ENCODE results near the gene SLC6A9.

SLC6A9 gene

DNA sequence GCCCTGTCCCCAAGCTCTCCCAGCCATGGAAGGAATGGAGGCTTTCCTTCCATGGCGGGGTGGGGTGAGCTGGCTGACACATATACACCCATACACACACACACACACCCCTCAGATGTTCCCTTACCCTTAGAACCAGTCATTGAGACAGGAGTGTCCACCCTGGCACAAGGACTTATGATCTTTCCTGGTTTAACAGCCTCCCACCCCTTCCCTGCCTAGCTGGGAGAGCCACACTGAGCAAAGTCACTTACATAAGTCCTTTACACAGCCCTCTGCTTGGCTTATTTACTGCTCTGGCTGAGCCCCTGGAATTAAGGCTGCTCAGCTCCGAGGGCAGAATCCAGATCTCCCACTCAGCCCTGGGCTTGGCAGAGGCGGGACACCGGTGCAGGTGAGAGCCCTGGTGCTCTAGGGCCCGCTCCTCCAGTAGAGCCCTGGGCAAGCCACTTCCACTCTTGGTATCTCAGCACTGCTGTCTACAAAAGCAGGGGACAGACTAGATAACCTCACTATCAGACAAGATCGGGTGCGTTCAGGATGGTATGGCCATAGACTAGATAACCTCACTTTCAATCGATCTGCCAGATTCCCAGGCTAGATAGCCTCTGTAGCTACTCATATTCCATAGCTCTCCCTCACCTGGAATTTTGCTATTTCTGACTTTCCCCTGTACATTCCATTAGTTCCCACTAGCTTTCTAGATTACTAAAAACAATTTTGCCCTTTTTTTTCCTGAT, 16.7 kb downstream of the SLC6A9 start:
- TF ChIP-seq, protein P1, sequence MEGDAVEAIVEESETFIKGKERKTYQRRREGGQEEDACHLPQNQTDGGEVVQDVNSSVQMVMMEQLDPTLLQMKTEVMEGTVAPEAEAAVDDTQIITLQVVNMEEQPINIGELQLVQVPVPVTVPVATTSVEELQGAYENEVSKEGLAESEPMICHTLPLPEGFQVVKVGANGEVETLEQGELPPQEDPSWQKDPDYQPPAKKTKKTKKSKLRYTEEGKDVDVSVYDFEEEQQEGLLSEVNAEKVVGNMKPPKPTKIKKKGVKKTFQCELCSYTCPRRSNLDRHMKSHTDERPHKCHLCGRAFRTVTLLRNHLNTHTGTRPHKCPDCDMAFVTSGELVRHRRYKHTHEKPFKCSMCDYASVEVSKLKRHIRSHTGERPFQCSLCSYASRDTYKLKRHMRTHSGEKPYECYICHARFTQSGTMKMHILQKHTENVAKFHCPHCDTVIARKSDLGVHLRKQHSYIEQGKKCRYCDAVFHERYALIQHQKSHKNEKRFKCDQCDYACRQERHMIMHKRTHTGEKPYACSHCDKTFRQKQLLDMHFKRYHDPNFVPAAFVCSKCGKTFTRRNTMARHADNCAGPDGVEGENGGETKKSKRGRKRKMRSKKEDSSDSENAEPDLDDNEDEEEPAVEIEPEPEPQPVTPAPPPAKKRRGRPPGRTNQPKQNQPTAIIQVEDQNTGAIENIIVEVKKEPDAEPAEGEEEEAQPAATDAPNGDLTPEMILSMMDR (IDR thresholded peaks at IDR 0.05; ENCODE audit: low read depth, low read length): no peak
- DNase-seq (ENCODE audit: extremely low read depth, low read depth): no peak

DNA sequence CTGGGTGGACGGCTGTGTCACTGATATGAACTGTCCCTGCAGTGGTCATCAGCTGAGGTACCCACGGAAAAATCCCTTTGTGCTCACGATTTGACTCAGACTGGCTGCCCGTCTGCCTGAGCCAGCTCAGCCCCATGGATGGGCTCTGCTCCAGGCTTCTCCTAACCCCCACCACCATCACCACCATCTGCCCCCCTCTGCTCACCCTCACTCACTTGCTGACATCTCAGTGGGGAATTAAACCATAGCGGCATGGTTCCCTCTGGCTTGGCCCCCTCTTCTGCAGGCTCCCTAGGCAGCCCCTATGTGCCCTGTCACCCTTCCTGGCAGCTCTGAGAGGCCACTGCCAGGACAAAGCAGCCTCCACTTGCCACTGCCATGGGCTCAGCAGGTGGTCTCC, 17.3 kb downstream of the SLC6A9 start:
- TF ChIP-seq, protein P1 (IDR thresholded peaks at IDR 0.05; ENCODE audit: low read depth, low read length): no peak
- DNase-seq (ENCODE audit: extremely low read depth, low read depth): no peak

DNA sequence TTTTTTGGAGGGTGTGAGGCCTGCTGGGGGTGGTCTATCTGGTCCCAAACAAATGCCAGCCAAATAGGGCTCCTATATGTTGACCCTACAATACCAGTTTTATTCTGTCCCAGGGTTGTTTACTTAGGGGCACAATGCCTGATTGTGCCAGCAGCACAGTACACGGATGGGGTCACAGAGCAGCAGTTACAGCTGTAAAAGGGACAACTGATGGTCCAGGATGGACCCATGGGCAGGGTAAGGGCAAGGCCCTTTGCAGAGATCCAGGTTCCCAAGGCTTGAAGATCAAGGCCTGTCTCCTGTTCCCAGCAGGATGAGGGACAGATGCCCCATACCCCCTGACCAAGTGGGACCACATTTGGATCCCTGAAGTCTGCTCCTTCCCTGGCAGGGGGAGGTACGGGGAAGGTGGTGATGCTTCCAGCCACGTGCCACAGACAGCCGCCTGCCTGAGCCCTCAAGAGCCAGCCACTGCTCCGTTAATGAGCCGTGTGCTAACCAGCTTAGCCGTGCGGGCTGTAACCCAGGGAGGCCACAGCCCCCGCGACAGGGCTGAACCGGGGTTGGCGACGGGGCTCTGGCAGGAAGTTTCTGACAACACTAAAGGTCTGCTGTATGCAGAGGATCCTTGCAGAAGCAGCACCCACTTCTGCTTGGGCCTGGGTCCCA, 18.2 kb downstream of the SLC6A9 start:
- DNase-seq (ENCODE audit: extremely low read depth, low read depth): no peak
- TF ChIP-seq, protein P1 (IDR thresholded peaks at IDR 0.05; ENCODE audit: low read depth, low read length): no peak

DNA sequence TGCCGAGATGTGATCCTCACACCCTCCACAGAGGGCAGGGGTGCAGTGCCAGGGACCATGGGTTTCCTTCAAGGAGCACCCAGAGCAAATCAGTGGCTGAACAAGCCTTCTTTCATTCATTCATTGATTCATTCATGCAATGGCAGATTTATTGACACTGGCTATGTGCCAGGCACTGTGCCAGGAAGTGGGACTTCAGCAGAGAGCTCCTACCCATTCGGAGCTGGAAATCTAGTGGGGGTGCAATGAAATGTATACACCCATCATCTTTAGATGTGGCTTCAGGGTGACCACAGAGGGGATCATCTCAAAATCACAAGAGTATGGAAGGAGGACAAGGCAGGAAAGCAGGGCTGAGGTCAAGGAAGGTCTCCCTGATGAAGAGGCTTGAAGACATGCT, 18.9 kb downstream of the SLC6A9 start:
- no peak for DNase-seq (ENCODE audit: extremely low read depth, low read depth)
- TF ChIP-seq, protein P1 (IDR thresholded peaks at IDR 0.05; ENCODE audit: low read depth, low read length): no peak

DNA sequence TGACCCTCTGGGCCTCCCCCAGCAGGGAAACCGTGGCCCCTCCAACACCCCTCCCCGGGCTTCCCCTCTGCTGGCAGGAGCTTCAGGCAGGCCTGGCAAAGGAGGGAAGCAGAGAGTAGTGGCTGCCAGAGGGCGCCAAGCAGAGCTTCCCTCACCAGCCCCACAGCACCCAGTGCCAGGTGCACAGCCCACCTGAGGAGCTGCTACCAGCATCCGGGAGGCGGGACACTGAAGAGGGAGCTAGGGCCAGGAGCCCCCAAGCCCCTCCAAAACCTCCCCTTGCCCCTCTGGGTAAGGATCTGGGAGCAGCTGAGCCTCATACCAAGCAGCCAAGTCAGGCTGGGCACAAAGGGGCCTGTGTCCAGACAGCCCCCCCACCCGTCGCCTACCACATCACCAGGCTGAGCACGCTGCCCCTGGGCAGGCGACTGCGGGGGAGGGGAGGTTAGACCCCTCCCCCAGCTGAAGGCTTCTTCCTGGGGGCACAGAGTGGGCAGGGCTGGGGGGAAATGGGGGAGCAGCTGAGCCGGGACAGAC, 20.3 kb downstream of the SLC6A9 start:
- TF ChIP-seq, protein P1 (IDR thresholded peaks at IDR 0.05; ENCODE audit: low read depth, low read length): no peak

DNA sequence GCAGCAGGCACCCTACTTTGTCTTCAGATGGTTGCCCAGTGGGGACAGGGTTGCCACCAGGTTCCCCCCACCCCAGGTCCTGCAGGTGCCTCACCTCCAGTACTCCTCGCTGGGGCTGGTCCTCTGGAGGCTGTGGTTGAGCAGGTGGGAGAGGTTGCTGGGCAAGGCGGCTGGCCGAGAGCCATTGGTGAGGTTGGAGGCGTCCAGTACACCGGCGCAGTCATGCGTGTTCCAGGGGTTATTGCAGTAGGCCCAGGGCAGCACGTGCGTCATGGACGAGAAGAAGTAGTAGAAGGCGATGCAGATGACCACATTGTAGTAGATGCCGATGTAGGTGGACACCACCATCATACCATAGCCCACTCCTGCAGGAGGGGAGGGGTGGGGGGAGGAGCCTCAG, 23.0 kb downstream of the SLC6A9 start:
- TF ChIP-seq, protein P1 (IDR thresholded peaks at IDR 0.05; ENCODE audit: low read depth, low read length): no peak

More for the DNA sequence above, 20.3 kb downstream of the SLC6A9 start:
- DNase-seq (ENCODE audit: extremely low read depth, low read depth): no peak

DNA sequence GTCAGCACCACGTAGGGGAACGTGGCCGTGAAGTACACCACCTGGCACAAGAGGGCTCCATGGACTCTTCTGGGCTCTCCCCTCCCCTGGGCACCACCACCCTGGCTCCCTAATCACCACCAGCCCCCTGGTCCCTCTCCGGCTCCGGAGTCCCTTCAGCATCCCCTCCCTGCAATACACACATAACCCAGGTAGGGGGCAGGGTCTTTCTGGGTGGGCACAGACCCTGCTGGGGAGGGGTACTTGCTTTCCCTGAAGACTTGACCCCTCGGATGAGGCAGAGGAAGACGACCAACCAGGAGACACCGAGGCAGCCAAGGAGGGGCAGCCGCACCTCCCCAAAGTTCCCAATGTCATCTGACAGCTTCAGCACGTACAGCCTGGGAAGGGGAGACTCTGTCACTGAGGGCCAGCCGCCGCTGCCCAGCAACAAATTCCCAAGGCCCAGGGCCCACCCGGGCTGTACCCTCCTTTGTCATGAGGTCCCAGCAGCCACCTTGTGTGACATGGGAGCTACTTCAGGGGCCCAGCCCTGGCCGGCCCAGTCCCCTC, 28.6 kb downstream of the SLC6A9 start:
- no peak for DNase-seq (ENCODE audit: extremely low read depth, low read depth)

More for the DNA sequence above, 23.0 kb downstream of the SLC6A9 start:
- no peak for DNase-seq (ENCODE audit: extremely low read depth, low read depth)

More for the DNA sequence above, 28.6 kb downstream of the SLC6A9 start:
- TF ChIP-seq, protein P1 (IDR thresholded peaks at IDR 0.05; ENCODE audit: low read depth, low read length): peak; percentile 1; the same call in 1 of the 2 replicates
